Vagina (tissue), 2 donors: Measurements from ENCODE around the gene GTSF1L.

Source experiments
- CTCF ChIP-seq, 3 experiments: fragments of 450-650 bp in 2 of 3; fragments of 200-600 bp in 1 of 3; sonication (generic) in 1 of 3; IDR thresholded peaks; one replicate each; pipeline ENCODE4 v1.5.1; 2017 to 2019; ENCODE audit warnings: antibody characterized with exemption in 3 of 3, mild to moderate bottlenecking in 2 of 3, moderate library complexity in 2 of 3
- POLR2A ChIP-seq, 2 donors: fragments of 450-650 bp; IDR thresholded peaks; one replicate each; pipeline ENCODE4 v1.6.1; 2017; ENCODE audit warnings: antibody characterized with exemption in 2 of 2, mild to moderate bottlenecking in 2 of 2, moderate library complexity in 2 of 2

- no peak for TF ChIP-seq CTCF (IDR thresholded peaks at IDR 0.05)
- no peak for TF ChIP-seq POLR2A (IDR thresholded peaks at IDR 0.05)
Measured at GRCh38 chr20:43750774-43751166, 24.0 kb upstream of the GTSF1L start.
